HepG2 (cell line): ENCODE measurements around the gene NUDT13. TPM values are rescaled to one million over a fixed set of nuclear protein-coding genes. Genes with fewer than 3 reads are reported as not detected.

Experiments used
- CREM ChIP-seq, 2 experiments: sonication (generic) in 1 of 2; formaldehyde crosslinking in 1 of 2; IDR thresholded peaks; 2 replicates each; pipeline versions ENCODE4 v1.4.0 to v1.6.1; 2016 to 2020; ENCODE audit warnings: antibody characterized with exemption in 1 of 2, mild to moderate bottlenecking in 1 of 2, missing genetic modification reagents in 1 of 2
- IRF2 ChIP-seq: IDR thresholded peaks from 2 replicates; pipeline ENCODE4 v1.6.1; 2018; ENCODE audit warnings: missing genetic modification reagents, missing compliant biosample characterization
- KDM2A ChIP-seq: sonication (generic); formaldehyde crosslinking; IDR thresholded peaks from 2 replicates; pipeline ENCODE4 v1.4.0; 2020; ENCODE audit warnings: low read depth, missing genetic modification reagents, borderline replicate concordance
- MAFF ChIP-seq: IDR thresholded peaks from 2 replicates; pipeline ENCODE4 v1.6.1; 2011; ENCODE audit warnings: low read depth, low read length, improper control_type of control experiment
- NFE2L1 ChIP-seq: sonication (generic); formaldehyde crosslinking; IDR thresholded peaks from 2 replicates; pipeline ENCODE4 v1.4.0; 2020; ENCODE audit warnings: missing genetic modification reagents, mild to moderate bottlenecking, borderline replicate concordance
- PHB2 ChIP-seq: fragments of 450-650 bp; IDR thresholded peaks from 2 replicates; pipeline ENCODE4 v1.6.1; 2018; ENCODE audit not compliant: partially characterized antibody
- POLR2AphosphoS2 ChIP-seq: IDR thresholded peaks from 2 replicates; pipeline ENCODE4 v1.6.1; 2011; ENCODE audit warnings: low read depth, low read length, improper control_type of control experiment
- RAD21 ChIP-seq: fragments of 450-650 bp; formaldehyde crosslinking; IDR thresholded peaks from 2 replicates; pipeline ENCODE4 v1.5.0; 2020; ENCODE audit warnings: mild to moderate bottlenecking
- RBM22 ChIP-seq: fragments of 200-400 bp; formaldehyde crosslinking; optimal IDR thresholded peaks from 2 replicates; pipeline ENCODE3; 2017; ENCODE audit warnings: mild to moderate bottlenecking, low read length, moderate library complexity
- TBP ChIP-seq: sonication (generic); formaldehyde crosslinking; IDR thresholded peaks from 2 replicates; pipeline ENCODE4 v1.5.0; 2020; ENCODE audit warnings: missing genetic modification reagents
- TSC22D2 ChIP-seq: sonication (generic); formaldehyde crosslinking; IDR thresholded peaks from 2 replicates; pipeline ENCODE4 v1.5.1; 2020; ENCODE audit warnings: missing genetic modification reagents, mild to moderate bottlenecking, borderline replicate concordance
- ZNF335 ChIP-seq: sonication (generic); formaldehyde crosslinking; IDR thresholded peaks from 2 replicates; pipeline ENCODE4 v1.4.0; 2020; ENCODE audit warnings: missing genetic modification reagents
- ZNF33B ChIP-seq: sonication (generic); formaldehyde crosslinking; IDR thresholded peaks from 2 replicates; pipeline ENCODE4 v1.5.1; 2020; ENCODE audit warnings: mild to moderate bottlenecking, missing genetic modification reagents
- ZNF407 ChIP-seq: sonication (generic); formaldehyde crosslinking; IDR thresholded peaks from one replicate; pipeline ENCODE4 v1.5.1; 2020; ENCODE audit warnings: mild to moderate bottlenecking, missing genetic modification reagents; ENCODE audit errors: not compliant biosample characterization
- ZNF768 ChIP-seq: sonication (generic); formaldehyde crosslinking; IDR thresholded peaks from 2 replicates; pipeline ENCODE4 v1.4.0; 2020; ENCODE audit warnings: missing genetic modification reagents
- ZNF841 ChIP-seq: sonication (generic); formaldehyde crosslinking; IDR thresholded peaks from 2 replicates; pipeline ENCODE4 v1.8.1; 2023; ENCODE audit warnings: missing genetic modification reagents, borderline replicate concordance
- polyA plus RNA-seq, 8 experiments: library from polyadenylated mRNA; depleted of rRNA in 3 of 8; stranded (reverse) in 7 of 8; unstranded in 1 of 8; fragments of >200 nt; fragmentation: Illumina TruSeq in 4 of 8; extraction: Trizol in 4 of 8; gene quantifications; 2 replicates each; pipeline versions ENCODE4 v1.2.1 to v1.2.3, GENCODE V29; 2011 to 2016; ENCODE audit warnings: low read depth in 4 of 8, missing spikeins in 1 of 8, mixed read lengths in 1 of 8; ENCODE audit not compliant: insufficient read depth in 1 of 8
- total RNA-seq, 5 experiments: library from RNA; depleted of rRNA; stranded (reverse); fragments of >200 nt; fragmentation: Illumina TruSeq; extraction: Trizol; gene quantifications; 2 replicates each; pipeline ENCODE4 v1.2.3, GENCODE V29; 2016; ENCODE audit warnings: low read depth in 1 of 5
- TF ChIP-seq, protein P1 (sequence below): sonication (generic); formaldehyde crosslinking; IDR thresholded peaks from 2 replicates; pipeline ENCODE4 v1.8.0; 2022; ENCODE audit warnings: missing genetic modification reagents, mild to moderate bottlenecking, inconsistent platforms, borderline replicate concordance
- TF ChIP-seq, protein P2 (sequence below): IDR thresholded peaks from 2 replicates; pipeline ENCODE4 v1.6.1; 2016
- TF ChIP-seq, protein P3 (sequence below): sonication (generic); formaldehyde crosslinking; IDR thresholded peaks from 2 replicates; pipeline ENCODE4 v1.5.0; 2020; ENCODE audit warnings: missing genetic modification reagents

NUDT13 gene
- total and polyA plus RNA-seq, 2 of the 13 experiments (the other 11 are each of a cell fraction or from before 2014, with no cell fraction given): 4.2 to 6.5 TPM

DNA sequence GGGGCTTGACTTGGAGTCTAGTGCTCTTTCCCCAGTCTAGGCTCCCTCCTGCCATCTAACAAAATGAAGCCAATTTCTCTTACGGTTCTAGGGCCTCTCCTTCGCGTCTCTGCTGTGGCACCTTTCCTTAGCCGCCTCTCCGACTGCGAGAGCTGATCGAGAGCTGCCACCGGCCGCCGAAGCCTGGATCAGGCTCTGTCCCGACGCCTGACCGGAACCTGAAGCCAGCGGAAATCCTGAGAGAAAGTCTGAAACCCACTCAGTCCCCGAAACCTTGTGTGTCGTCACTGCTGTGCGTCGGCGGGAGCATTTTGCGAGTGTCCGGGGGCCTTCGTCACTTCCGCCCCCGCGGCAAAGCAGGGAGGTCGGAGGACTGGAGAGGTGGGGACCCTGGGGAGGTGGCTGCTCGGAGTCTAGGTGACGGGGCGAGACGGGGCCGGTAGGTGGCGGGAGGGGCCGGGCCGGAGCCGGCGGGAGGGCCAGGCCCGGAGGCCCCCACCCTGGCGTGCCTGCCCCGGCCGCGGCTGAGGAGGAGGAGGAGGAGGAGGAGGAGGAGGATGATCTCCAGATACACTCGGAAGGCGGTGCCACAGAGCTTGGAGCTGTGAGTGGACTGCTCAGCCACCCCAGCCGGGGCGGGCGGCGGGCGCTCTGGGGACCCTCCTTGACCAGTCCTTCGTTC lies 57.7 kb downstream of the NUDT13 start, which contains the start of the genes ECD and FAM149B1 (continued):
- no peak for TF ChIP-seq ZNF407 (CRISPR knock-in tag)
- no peak for TF ChIP-seq PHB2
- no peak; the same call in 1 of the 2 replicates for TF ChIP-seq ZNF33B
- TF ChIP-seq POLR2AphosphoS2: 0 out of 2 replicates have a peak, but pooled peaks have one; percentile 75
- TF ChIP-seq KDM2A (CRISPR knock-in tag): peak; percentile 91
- TF ChIP-seq, protein P1, sequence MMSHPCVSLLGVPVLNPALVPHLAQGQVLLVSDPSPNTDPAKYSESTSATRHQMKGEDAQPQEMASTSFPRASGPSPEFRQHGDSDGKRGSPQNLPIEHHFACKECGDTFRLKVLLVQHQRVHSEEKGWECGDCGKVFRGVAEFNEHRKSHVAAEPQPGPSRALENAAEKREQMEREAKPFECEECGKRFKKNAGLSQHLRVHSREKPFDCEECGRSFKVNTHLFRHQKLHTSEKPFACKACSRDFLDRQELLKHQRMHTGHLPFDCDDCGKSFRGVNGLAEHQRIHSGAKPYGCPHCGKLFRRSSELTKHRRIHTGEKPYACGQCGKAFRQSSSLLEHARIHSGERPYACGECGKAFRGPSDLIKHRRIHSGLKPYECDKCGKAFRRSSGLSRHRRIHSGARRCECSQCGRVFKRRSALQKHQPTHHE (CRISPR knock-in tag): peak; percentile 95; the same call in 1 of the 2 replicates
- TF ChIP-seq RAD21 (CRISPR knock-in tag): peak; percentile 65; the same call in 1 of the 2 replicates
- TF ChIP-seq, protein P2, sequence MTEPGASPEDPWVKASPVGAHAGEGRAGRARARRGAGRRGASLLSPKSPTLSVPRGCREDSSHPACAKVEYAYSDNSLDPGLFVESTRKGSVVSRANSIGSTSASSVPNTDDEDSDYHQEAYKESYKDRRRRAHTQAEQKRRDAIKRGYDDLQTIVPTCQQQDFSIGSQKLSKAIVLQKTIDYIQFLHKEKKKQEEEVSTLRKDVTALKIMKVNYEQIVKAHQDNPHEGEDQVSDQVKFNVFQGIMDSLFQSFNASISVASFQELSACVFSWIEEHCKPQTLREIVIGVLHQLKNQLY (CRISPR knock-in tag): 0 out of 2 replicates have a peak, but pooled peaks have one; percentile 47
- TF ChIP-seq NFE2L1 (CRISPR knock-in tag): no peak
- peak; percentile 81; the same call in 1 of the 2 replicates for TF ChIP-seq TSC22D2
- TF ChIP-seq ZNF335 (CRISPR knock-in tag): 0 out of 2 replicates have a peak, but pooled peaks have one; percentile 32
- no peak for TF ChIP-seq ZNF841 (CRISPR knock-in tag)
- no peak for TF ChIP-seq MAFF
- TF ChIP-seq IRF2: peak; percentile 83
- peak; percentile 100 for TF ChIP-seq CREM (IDR thresholded peaks at IDR 0.05)
- peak; percentile 98 for TF ChIP-seq CREM (CRISPR knock-in tag; IDR thresholded peaks at IDR 0.05)
- no peak for TF ChIP-seq TBP (CRISPR knock-in tag)
- TF ChIP-seq ZNF768 (CRISPR knock-in tag): peak; percentile 51; the same call in 1 of the 2 replicates
- TF ChIP-seq RBM22: no peak
- TF ChIP-seq, protein P3, sequence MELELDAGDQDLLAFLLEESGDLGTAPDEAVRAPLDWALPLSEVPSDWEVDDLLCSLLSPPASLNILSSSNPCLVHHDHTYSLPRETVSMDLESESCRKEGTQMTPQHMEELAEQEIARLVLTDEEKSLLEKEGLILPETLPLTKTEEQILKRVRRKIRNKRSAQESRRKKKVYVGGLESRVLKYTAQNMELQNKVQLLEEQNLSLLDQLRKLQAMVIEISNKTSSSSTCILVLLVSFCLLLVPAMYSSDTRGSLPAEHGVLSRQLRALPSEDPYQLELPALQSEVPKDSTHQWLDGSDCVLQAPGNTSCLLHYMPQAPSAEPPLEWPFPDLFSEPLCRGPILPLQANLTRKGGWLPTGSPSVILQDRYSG (CRISPR knock-in tag): peak; percentile 37; the same call in 1 of the 2 replicates
